IMR-90 (cell line): ENCODE results near the gene TCERG1L. TPM values are rescaled to one million over a fixed set of nuclear protein-coding genes. Genes with fewer than 3 reads are reported as not detected.

Experiments
- ATAC-seq: fragments of 200-7000 bp; cut with Tn5 transposase; 2 replicates; pipeline ENCODE4 v1.9.1; 2020; ENCODE audit warnings: low read depth, mild to moderate bottlenecking, moderate library complexity
- BruUV-seq: library from RNA; stranded (reverse); fragments of 400-500 nt; replicated peaks from 2 replicates; lab custom pipeline; 2021; lab: Mats Ljungman, UMichigan
- CTCF ChIA-PET: fragments of 300-600 bp; formaldehyde crosslinking; extraction: SDS; loops from one replicate; lab custom pipeline; 2021; ENCODE audit warnings: antibody characterized with exemption; lab: Yijun Ruan, JAX
- POLR2A ChIA-PET: fragments of 300-600 bp; sonication (Branson Sonifier 250); formaldehyde crosslinking; loops from one replicate; lab custom pipeline; 2022; ENCODE audit warnings: antibody characterized with exemption; ENCODE audit not compliant: unreplicated experiment; lab: Charles Lee
- DNase-seq: peaks from one replicate; pipeline ENCODE4 v3.0.0; 2013
- H2AFZ ChIP-seq: replicated peaks from 2 replicates; pipeline ENCODE3; 2013; ENCODE audit warnings: low read length, mild to moderate bottlenecking; ENCODE audit not compliant: poor library complexity
- H2AK5ac ChIP-seq: 2 replicates; pipeline ENCODE4 v1.6.1; 2013; ENCODE audit warnings: low read depth, low read length, inconsistent platforms
- H2AK9ac ChIP-seq: replicated peaks from 2 replicates; pipeline ENCODE3; 2013; ENCODE audit warnings: mild to moderate bottlenecking, low read depth, low read length, moderate library complexity; ENCODE audit not compliant: poor library complexity
- H2BK120ac ChIP-seq: 2 replicates; pipeline ENCODE4 v1.6.1; 2013; ENCODE audit warnings: low read depth, low read length, inconsistent platforms
- H2BK15ac ChIP-seq: 3 replicates; pipeline ENCODE4 v1.6.1; 2013; ENCODE audit warnings: low read depth, low read length, inconsistent platforms
- H2BK20ac ChIP-seq: 2 replicates; pipeline ENCODE4 v1.6.1; 2013; ENCODE audit warnings: low read depth, mild to moderate bottlenecking, inconsistent platforms, low read length, moderate library complexity
- H2BK5ac ChIP-seq: 2 replicates; pipeline ENCODE4 v1.6.1; 2013; ENCODE audit warnings: mild to moderate bottlenecking, low read depth, low read length, inconsistent platforms; ENCODE audit not compliant: poor library complexity, severe bottlenecking
- H3K14ac ChIP-seq: replicated peaks from 2 replicates; pipeline ENCODE4 v1.6.1; 2013; ENCODE audit warnings: low read depth, low read length, inconsistent platforms
- H3K18ac ChIP-seq: 2 replicates; pipeline ENCODE4 v1.6.1; 2013; ENCODE audit warnings: low read depth, low read length, control low read depth
- H3K23ac ChIP-seq: 2 replicates; pipeline ENCODE4 v1.6.1; 2013; ENCODE audit warnings: low read depth, low read length, inconsistent platforms
- H3K27ac ChIP-seq: 2 replicates; pipeline ENCODE4 v1.5.1; 2013; ENCODE audit warnings: mild to moderate bottlenecking, control low read depth, low read length; ENCODE audit not compliant: insufficient read depth
- H3K27me3 ChIP-seq: 2 replicates; pipeline ENCODE4 v1.6.1; 2013; ENCODE audit warnings: low read length; ENCODE audit not compliant: control insufficient read depth, insufficient read depth
- H3K36me3 ChIP-seq: 2 replicates; pipeline ENCODE4 v1.6.1; 2013; ENCODE audit warnings: low read length, mixed read lengths; ENCODE audit not compliant: control insufficient read depth, insufficient read depth
- H3K4ac ChIP-seq: 2 replicates; pipeline ENCODE4 v1.6.1; 2013; ENCODE audit warnings: low read depth, low read length, inconsistent platforms
- H3K4me1 ChIP-seq: 2 replicates; pipeline ENCODE4 v1.6.1; 2013; ENCODE audit warnings: low read length, mixed read lengths; ENCODE audit not compliant: control insufficient read depth, insufficient read depth
- H3K4me2 ChIP-seq: 2 replicates; pipeline ENCODE4 v1.6.1; 2013; ENCODE audit warnings: low read depth, mild to moderate bottlenecking, control low read depth, low read length, moderate library complexity
- H3K4me3 ChIP-seq: 2 replicates; pipeline ENCODE4 v1.5.1; 2013; ENCODE audit warnings: low read depth, mild to moderate bottlenecking, control low read depth, low read length, moderate library complexity; ENCODE audit not compliant: insufficient read depth
- H3K56ac ChIP-seq: 2 replicates; pipeline ENCODE4 v1.6.1; 2013; ENCODE audit warnings: low read length, inconsistent platforms; ENCODE audit not compliant: insufficient read depth; ENCODE audit errors: extremely low read depth
- H3K79me1 ChIP-seq, 2 experiments: 2 replicates each; pipeline ENCODE4 v1.6.1; 2013; ENCODE audit warnings: low read length in 2 of 2, inconsistent platforms in 1 of 2, low read depth in 1 of 2
- H3K9ac ChIP-seq: 2 replicates; pipeline ENCODE4 v1.6.1; 2013; ENCODE audit warnings: low read depth, low read length, control low read depth
- H3K9me1 ChIP-seq: 2 replicates; pipeline ENCODE4 v1.6.1; 2013; ENCODE audit warnings: low read length, inconsistent platforms; ENCODE audit not compliant: insufficient read depth
- H3K9me3 ChIP-seq: 2 replicates; pipeline ENCODE4 v1.6.1; 2013; ENCODE audit warnings: low read length; ENCODE audit not compliant: control insufficient read depth, insufficient read depth
- H4K20me1 ChIP-seq: 2 replicates; pipeline ENCODE4 v1.6.1; 2013; ENCODE audit warnings: low read length, inconsistent platforms; ENCODE audit not compliant: insufficient read depth
- H4K5ac ChIP-seq: 2 replicates; pipeline ENCODE4 v1.6.1; 2013; ENCODE audit warnings: mild to moderate bottlenecking, low read depth, low read length, control low read depth
- H4K8ac ChIP-seq, 2 experiments: 2 replicates each; pipeline ENCODE4 v1.6.1; 2013; ENCODE audit warnings: low read depth in 2 of 2, low read length in 2 of 2, control low read depth in 1 of 2, inconsistent platforms in 1 of 2
- H4K91ac ChIP-seq: 2 replicates; pipeline ENCODE4 v1.6.1; 2013; ENCODE audit warnings: low read depth, low read length, inconsistent platforms; ENCODE audit not compliant: insufficient read depth
- BHLHE40 ChIP-seq: fragments of 150-350 bp; IDR thresholded peaks from 2 replicates; pipeline ENCODE4 v1.6.1; 2016; ENCODE audit warnings: mild to moderate bottlenecking, low read depth, low read length
- CHD1 ChIP-seq: IDR thresholded peaks from 2 replicates; pipeline ENCODE4 v1.6.1; 2012; ENCODE audit warnings: low read depth, low read length, improper control_type of control experiment
- CTCF ChIP-seq: conservative IDR thresholded peaks from 2 replicates; pipeline ENCODE4 v1.5.1; 2012; ENCODE audit warnings: mild to moderate bottlenecking, low read depth, low read length, improper control_type of control experiment
- FOS ChIP-seq: fragments of 150-350 bp; IDR thresholded peaks from 2 replicates; pipeline ENCODE4 v1.6.1; 2016; ENCODE audit warnings: low read depth, low read length
- MAFK ChIP-seq: IDR thresholded peaks from 2 replicates; pipeline ENCODE4 v1.6.1; 2012; ENCODE audit warnings: low read depth, low read length, improper control_type of control experiment
- MAZ ChIP-seq: IDR thresholded peaks from 2 replicates; pipeline ENCODE4 v1.6.1; 2012; ENCODE audit warnings: low read depth, mild to moderate bottlenecking, low read length, improper control_type of control experiment, moderate library complexity, borderline replicate concordance
- MXI1 ChIP-seq: IDR thresholded peaks from 2 replicates; pipeline ENCODE4 v1.6.1; 2012; ENCODE audit warnings: low read depth, mild to moderate bottlenecking, low read length, moderate library complexity, borderline replicate concordance
- NFE2L2 ChIP-seq: fragments of 150-350 bp; IDR thresholded peaks from 2 replicates; pipeline ENCODE4 v1.6.1; 2016; ENCODE audit warnings: low read depth, mild to moderate bottlenecking, low read length
- POLR2A ChIP-seq: IDR thresholded peaks from 2 replicates; pipeline ENCODE4 v1.6.1; 2012; ENCODE audit warnings: mild to moderate bottlenecking, low read depth, low read length
- RAD21 ChIP-seq: IDR thresholded peaks from 2 replicates; pipeline ENCODE4 v1.6.1; 2012; ENCODE audit warnings: low read length, improper control_type of control experiment
- RCOR1 ChIP-seq: IDR thresholded peaks from 2 replicates; pipeline ENCODE4 v1.6.1; 2012; ENCODE audit warnings: mild to moderate bottlenecking, low read length, improper control_type of control experiment; ENCODE audit not compliant: insufficient replicate concordance
- RFX5 ChIP-seq: IDR thresholded peaks from 2 replicates; pipeline ENCODE4 v1.8.0; 2012; ENCODE audit warnings: low read depth, mild to moderate bottlenecking, low read length, moderate library complexity
- SMC3 ChIP-seq: fragments of 150-350 bp; IDR thresholded peaks from 2 replicates; pipeline ENCODE4 v1.6.1; 2016; ENCODE audit warnings: low read depth, mild to moderate bottlenecking, antibody characterized with exemption, low read length, moderate library complexity
- USF2 ChIP-seq: fragments of 150-350 bp; IDR thresholded peaks from 2 replicates; pipeline ENCODE4 v1.6.1; 2017; ENCODE audit warnings: mild to moderate bottlenecking, antibody characterized with exemption, low read length, low read depth
- WGBS, 2 experiments: methylation state at CpG; one replicate each; pipeline versions ENCODE4 v1.1.5 to v1.1.7; 2013; ENCODE audit warnings: missing lambda C conversion rate in 2 of 2; ENCODE audit not compliant: insufficient read length in 1 of 2; ENCODE audit errors: extremely low coverage in 2 of 2; 5-methylcytosine and 5-hydroxymethylcytosine counted together
- dilution Hi-C: fragments of 300-500 bp; cut with HindIII; formaldehyde crosslinking; loops from one replicate; pipeline ENCODE4 v1.14.3; 2018; ENCODE audit warnings: low sequenced_read_pairs; ENCODE audit not compliant: unreplicated experiment
- in situ Hi-C: fragments of 300-500 bp; cut with MboI; formaldehyde crosslinking; loops from 3 replicates; pipeline ENCODE4 v1.14.3; 2019; ENCODE audit warnings: low sequenced_read_pairs, inconsistent platforms, mixed read lengths
- intact Hi-C: fragments of 100-400 bp; cut with micrococcal nuclease; formaldehyde crosslinking; loops from 2 replicates; pipeline ENCODE4 v1.10.0; 2022
- polyA plus RNA-seq, 3 experiments: library from polyadenylated mRNA; depleted of rRNA; stranded (reverse); fragments of >200 nt; gene quantifications; 2 replicates each; pipeline ENCODE4 v1.2.3, GENCODE V29; 2012; ENCODE audit warnings: low replicate concordance in 1 of 3
- total RNA-seq: library from RNA; depleted of rRNA; stranded (reverse); fragments of >200 nt; gene quantifications from 2 replicates; pipeline ENCODE4 v1.2.3, GENCODE V29; 2012
- TF ChIP-seq, protein P1 (sequence below): fragments of 150-350 bp; IDR thresholded peaks from 2 replicates; pipeline ENCODE4 v1.6.1; 2016; ENCODE audit warnings: low read depth, mild to moderate bottlenecking, low read length, moderate library complexity, borderline replicate concordance

TCERG1L gene
- total and polyA plus RNA-seq, 2 of the 4 experiments (the other 2 are of a cell fraction): not detected

DNA sequence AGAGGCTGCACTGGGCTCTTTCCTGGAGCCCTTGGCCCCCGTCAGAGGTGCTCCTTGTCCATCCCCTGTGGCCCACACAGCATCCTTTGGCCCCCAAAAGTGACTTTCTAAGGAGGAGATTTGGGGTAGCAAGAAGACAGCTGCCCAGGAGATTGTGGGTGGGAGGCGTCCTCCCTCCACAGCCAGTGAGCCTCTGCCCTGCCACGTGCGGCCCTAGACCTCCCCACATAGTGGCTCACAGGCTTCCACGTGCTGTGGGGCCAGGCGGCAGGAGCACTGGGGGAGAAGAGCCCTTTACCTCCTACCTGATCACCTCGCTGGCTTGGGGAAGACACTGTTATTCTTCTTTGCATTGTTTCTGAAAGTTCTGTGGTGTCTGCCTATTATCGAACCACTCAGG is 178.8 kb downstream of the TCERG1L start:
- H3K56ac ChIP-seq: no peak overlapping the region
- no peak overlapping the region for H3K4ac ChIP-seq
- no peak overlapping the region for H3K23ac ChIP-seq
- H3K9me1 ChIP-seq: no peaks in the 10 kb centered on the region
- H2AK5ac ChIP-seq: no peak overlapping the region
- no peak overlapping the region for H3K14ac ChIP-seq
- H3K79me1 ChIP-seq: no peaks in the 10 kb centered on the region
- H3K4me2 ChIP-seq: no peak overlapping the region
- H4K20me1 ChIP-seq: no peaks in the 10 kb centered on the region
- no peak overlapping the region for H4K8ac ChIP-seq
- no peak overlapping the region for H2AK9ac ChIP-seq
- BruUV-seq: no TSS peak
- no peak overlapping the region for H3K4me3 ChIP-seq
- no peak overlapping the region for H3K18ac ChIP-seq
- no peaks in the 10 kb centered on the region for H3K36me3 ChIP-seq
- no peak overlapping the region for H3K9ac ChIP-seq
- dilution Hi-C loops (no loop called here), in situ Hi-C loops (no loop called here), intact Hi-C loops (no loop called here)
- peaks cover 32% of the 10 kb centered on the region for H3K9me3 ChIP-seq
- 60% methylated on average over 1 of the region's 8 CpGs; no CpG with 5 or more reads in 1 of the 2 experiments for WGBS, 2 experiments
- no peak for DNase-seq
- H3K27ac ChIP-seq: no peak overlapping the region
- no peak overlapping the region for H2BK120ac ChIP-seq
- no peaks in the 10 kb centered on the region for H3K4me1 ChIP-seq
- ChIA-PET POLR2A (no interaction called here), CTCF (no interaction called here)
- TF ChIP-seq BHLHE40: no peak
- no peak for TF ChIP-seq RCOR1
- TF ChIP-seq MXI1: no peak
- no peak for TF ChIP-seq RFX5
- TF ChIP-seq CTCF: no peak
- TF ChIP-seq SMC3: no peak
- TF ChIP-seq NFE2L2: no peak
- no peak for TF ChIP-seq FOS
- no peak for TF ChIP-seq POLR2A
- TF ChIP-seq RAD21: no peak
- TF ChIP-seq, protein P1, sequence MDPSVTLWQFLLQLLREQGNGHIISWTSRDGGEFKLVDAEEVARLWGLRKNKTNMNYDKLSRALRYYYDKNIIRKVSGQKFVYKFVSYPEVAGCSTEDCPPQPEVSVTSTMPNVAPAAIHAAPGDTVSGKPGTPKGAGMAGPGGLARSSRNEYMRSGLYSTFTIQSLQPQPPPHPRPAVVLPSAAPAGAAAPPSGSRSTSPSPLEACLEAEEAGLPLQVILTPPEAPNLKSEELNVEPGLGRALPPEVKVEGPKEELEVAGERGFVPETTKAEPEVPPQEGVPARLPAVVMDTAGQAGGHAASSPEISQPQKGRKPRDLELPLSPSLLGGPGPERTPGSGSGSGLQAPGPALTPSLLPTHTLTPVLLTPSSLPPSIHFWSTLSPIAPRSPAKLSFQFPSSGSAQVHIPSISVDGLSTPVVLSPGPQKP: no peak
- no peak for TF ChIP-seq MAFK
- TF ChIP-seq MAZ: no peak
- no peak for TF ChIP-seq CHD1
- no peak for TF ChIP-seq USF2
- H2BK20ac ChIP-seq: no peak overlapping the region
- no peak overlapping the region for H2BK15ac ChIP-seq
- ATAC-seq: no peak
- H3K27me3 ChIP-seq: no peaks in the 10 kb centered on the region
- no peak overlapping the region for H4K91ac ChIP-seq
- H2AFZ ChIP-seq: no peak overlapping the region
- H4K5ac ChIP-seq: no peak overlapping the region
- H2BK5ac ChIP-seq: no peak overlapping the region
